Thoracic aorta endothelial cell (primary cell): Measurements from ENCODE around the gene ZNF225. TPM values are rescaled to one million over a fixed set of nuclear protein-coding genes. Genes with fewer than 3 reads are reported as not detected.

Experiments used
- small RNA-seq: library from RNA; depleted of rRNA; stranded (forward); fragments of <200 nt; gene quantifications from one replicate; pipeline ENCODE3, GENCODE V24; 2012
- total RNA-seq: library from RNA; depleted of rRNA; stranded (reverse); fragments of >200 nt; gene quantifications from 2 replicates; pipeline ENCODE4 v1.2.3, GENCODE V29; 2012

ZNF225 gene
- total RNA-seq = 5.1 and 5.9 TPM in 2 replicates

DNA sequence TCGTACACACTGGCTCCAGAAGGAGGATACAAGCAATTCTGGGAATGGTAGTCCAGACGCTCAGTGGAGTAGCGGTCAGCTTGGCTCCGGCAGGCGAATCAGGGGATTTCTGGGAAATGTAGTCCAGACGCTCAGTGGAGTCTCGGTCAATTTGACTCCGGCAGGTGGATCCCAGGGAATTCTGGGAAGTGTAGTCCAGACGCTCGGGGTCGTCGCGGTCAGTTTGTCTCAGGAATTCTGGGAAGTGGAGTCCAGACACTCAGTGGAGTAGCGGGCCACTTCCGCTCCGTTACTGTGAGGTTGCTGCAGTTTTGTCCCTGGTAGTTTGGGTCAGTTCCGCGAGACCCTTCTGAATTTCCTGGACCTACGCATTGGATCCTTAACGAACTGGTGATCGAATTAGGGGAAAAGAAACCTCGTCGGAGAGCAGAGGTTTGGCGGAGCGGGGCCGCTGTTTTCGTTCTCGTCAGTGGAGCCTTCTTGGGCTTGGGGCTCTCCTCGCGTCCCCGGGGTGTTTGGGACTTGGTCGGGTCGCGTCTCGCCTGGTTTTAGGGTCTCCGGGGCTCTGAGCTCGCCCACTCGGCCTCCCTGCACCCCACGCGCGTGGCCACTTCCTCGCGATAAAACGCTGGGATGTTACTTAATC is at the start of gene ZNF225:
Gene ZNF225, plus strand, starts transcription at position 262 of the 646 bp plus-strand sequence. CDS start 2,429 bp downstream, outside the sequence.

DNA sequence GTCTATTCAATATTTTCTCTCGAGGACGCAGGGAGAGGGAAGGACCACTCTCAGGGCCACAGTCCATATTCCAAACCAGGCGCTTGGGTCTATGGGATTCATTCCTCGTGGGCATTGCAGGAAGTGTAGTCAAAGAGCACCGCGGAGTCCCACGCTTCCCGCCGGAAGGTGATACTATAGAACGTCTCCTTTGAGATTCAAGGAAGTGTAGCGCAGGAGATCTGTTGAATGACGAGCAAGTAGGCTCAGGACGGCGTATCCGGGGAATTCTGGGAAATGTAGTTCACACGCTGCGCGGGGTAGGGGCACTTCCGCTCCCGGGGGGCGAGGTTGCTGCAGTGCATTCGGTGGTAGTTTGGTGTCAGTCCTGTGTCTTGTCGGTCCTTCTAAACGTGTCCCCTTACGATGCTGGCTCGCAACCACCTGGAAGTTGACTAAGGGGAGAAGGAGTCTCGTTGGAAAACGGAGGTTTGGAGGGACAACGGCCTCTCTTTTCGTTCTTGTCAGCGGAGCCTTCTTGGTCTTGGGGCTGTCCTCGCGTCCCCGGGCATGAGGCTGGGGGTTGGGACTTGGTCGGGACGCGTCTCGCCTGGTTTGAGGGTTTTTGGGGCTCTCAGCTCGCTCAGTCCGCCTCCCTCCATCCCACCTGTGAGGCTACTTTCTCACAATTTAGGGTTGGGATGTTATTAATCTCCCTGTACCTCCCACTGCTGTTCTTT is 41.2 kb upstream of the ZNF225 start, which contains the start of gene ZNF284:
Gene ZNF284, plus strand, starts transcription at position 336 of the 719 bp plus-strand sequence. CDS start 4,231 bp downstream, outside the sequence.

DNA sequence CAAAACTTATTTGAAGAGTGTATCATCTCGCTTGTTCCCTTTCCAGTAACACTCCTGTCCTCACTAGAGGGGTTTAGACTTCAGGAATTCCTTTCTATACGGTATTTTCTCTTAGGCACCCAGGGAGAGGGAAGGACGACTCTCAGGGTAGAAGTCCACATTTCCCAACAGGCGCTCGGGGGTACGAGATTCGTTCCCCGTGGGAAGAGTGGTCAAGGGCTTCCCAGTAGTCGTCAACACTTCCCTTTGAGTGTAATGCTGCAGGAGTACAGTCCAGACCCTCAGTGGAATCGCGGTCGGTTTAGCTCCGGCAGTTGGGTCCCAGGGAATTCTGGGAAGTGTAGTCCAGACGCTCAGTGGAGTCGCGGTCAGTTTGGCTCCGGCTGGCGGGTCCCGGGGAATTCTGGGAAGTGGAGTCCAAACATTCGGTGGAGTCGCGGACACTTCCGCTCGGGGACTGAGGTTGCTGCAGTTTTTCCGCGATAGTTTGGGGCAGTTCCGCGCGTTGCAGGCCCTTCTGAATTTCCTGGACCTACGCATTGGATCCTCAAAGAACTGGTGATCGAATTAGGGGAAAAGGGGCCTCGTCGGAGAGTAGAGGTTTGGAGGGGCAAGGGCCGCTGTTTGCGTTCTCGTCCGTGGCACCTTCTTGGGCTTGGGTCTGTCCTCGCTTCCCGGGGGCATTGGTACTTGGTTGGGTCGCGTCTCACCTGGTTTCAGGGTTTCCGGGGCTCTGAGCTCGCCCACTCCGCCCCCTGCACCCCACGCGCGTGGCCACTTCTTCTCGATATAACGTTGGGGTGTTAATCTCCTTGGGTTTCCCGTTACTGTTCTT is 19.1 kb upstream of the ZNF225 start, which contains the start of gene ZNF224:
Gene ZNF224, plus strand, starts transcription at position 431 of the 835 bp plus-strand sequence. CDS start 3,513 bp downstream, outside the sequence.

DNA sequence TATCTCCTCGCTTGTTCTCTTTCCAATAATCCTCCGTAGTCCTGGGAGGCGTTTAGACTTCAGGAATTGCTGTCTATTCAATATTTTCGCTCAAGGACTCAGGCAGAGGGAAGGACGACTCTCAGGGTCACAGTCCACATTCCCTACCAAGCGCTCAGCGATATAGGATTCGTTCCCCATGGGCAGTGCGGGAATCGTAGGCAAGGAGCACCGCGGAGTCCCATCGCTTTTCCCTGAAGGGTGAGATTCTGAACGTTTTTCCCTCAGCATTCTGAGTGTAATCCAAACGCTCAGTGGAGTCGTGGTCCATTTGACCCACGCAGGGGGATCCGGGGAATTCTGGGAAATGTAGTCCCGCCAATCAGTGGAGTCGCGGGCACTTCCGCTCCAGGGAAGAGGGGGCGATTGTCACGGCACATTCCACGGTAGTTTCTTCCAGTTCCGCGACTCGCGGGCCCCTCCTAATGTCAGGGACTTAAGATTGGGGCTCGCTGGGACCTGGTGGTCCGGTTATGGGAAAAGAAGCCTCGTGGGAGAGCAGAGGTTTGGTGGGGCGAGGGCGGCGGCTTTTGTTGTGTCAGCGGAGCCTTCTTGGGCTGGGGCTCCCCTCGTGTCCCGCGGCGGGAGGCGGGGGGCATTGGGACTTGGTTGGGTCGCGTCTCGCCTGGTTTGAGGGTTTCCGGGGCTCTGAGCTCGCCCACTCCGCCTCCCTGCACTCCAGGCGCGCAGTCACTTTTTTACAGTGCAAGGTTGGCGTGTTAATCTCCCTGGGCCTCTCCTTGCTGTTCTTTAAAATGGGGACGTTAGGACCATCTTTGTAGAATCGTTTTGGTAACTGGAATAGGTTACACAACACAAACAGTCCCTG is 28.2 kb downstream of the ZNF225 start, which contains the start of gene ZNF234:
Gene ZNF234, plus strand, starts transcription at position 364 of the 868 bp plus-strand sequence. CDS start 3,079 bp downstream, outside the sequence.

DNA sequence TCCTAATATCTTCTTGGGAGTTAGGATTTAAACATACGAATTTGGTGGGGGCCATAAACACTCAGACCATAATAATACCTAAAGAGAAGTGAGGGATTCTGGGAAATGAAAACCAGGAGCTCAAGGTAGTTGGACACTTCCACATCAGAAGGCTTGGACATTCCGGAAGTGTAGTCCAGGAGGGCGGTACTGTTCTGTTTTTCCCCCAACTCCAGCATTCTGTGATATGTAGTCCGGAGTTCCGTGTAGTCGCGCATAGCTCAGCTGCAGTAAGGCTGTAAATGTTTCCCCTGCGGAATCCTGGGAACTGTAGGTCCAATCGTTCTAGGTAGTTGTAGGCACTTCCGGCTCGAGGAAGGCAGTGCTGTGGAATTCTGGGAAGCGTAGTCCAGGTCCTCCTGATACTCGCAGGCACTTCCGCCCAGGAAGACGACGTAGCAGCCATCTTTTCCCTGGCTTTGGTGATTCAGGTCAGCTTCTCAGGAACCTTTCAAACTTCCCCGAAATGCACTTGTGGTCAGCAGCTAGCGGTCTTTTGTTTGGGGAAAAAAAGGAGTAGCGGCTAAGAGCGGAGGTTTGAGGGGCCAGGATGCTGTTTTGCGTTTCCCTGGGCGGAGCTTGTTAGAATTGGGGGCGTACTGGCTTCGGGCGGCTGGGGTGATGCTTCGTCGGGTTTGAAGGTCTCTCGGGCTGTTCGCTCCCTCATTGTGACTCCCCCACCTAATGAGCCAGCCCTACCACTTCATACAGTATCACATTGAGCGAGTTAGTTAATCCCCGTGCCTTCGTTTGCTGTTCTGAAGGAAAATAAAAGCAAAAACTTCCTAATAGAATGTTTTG is 51.7 kb downstream of the ZNF225 start, which contains the start of gene ZNF226:
Gene ZNF226, plus strand, starts transcription at position 428 of the 840 bp plus-strand sequence. CDS start 4,981 bp downstream, outside the sequence.

Small RNA genes within 50 kb of the gene (small RNA-seq; reads per million reads assigned to genes)
- not detected for gene RNU6-902P

Other genes with a start within 250 kb of the ZNF225 start
- 1.0 and 1.3 TPM in 2 replicates for gene ZNF404, start 229.4 kb upstream of the ZNF225 start, total RNA-seq
- gene ZNF45, start 178.1 kb upstream of the ZNF225 start, total RNA-seq = 14.4 and 16.2 TPM in 2 replicates
- gene ZNF221, start 162.2 kb upstream of the ZNF225 start, total RNA-seq = 5.2 TPM in 2 replicates
- 6.7 and 7.2 TPM in 2 replicates for gene ZNF155, start 129.2 kb upstream of the ZNF225 start, total RNA-seq
- 3.4 and 4.7 TPM in 2 replicates for gene ZNF230, start 110.4 kb upstream of the ZNF225 start, total RNA-seq
- 2.7 and 4.1 TPM in 2 replicates for gene ZNF222, start 88.0 kb upstream of the ZNF225 start, total RNA-seq
- 5.6 and 6.3 TPM in 2 replicates for gene ZNF223, start 61.4 kb upstream of the ZNF225 start, total RNA-seq
- 2.9 and 3.3 TPM in 2 replicates for gene ZNF284, start 41.2 kb upstream of the ZNF225 start, total RNA-seq
- gene ZNF224, start 19.0 kb upstream of the ZNF225 start, total RNA-seq = 23.9 and 25.0 TPM in 2 replicates
- gene ZNF234, start 28.2 kb downstream of the ZNF225 start, total RNA-seq = 8.5 TPM in 2 replicates
- gene ZNF226, start 51.7 kb downstream of the ZNF225 start, total RNA-seq = 14.0 and 16.6 TPM in 2 replicates
- 17.5 and 20.9 TPM in 2 replicates for gene ZNF227, start 99.1 kb downstream of the ZNF225 start, total RNA-seq
- gene ZNF233, start 146.5 kb downstream of the ZNF225 start, total RNA-seq = 0.57 and 1.3 TPM in 2 replicates
- 2.6 and 3.2 TPM in 2 replicates for gene ZNF235, start 191.6 kb downstream of the ZNF225 start, total RNA-seq
- gene ZNF112, start 243.3 kb downstream of the ZNF225 start, total RNA-seq = 7.2 and 8.2 TPM in 2 replicates